Right lobe of liver (tissue), 6 donors: ENCODE results near the gene WDFY4. TPM values are rescaled to one million over a fixed set of nuclear protein-coding genes. Genes with fewer than 3 reads are reported as not detected.

ENCODE experiments used
- ATAC-seq, 4 donors: fragments of 200-7000 bp; cut with Tn5 transposase; one replicate each; pipeline ENCODE4 v1.9.1; 2020; ENCODE audit warnings: mild to moderate bottlenecking in 4 of 4, moderate library complexity in 4 of 4
- DNase-seq, 3 donors: peaks; one replicate each; pipeline ENCODE4 v3.0.0-alpha.2; 2020
- H3K27ac ChIP-seq, 3 donors: fragments of 200-600 bp; one replicate each; pipeline ENCODE4 v1.8.0; 2022
- H3K27me3 ChIP-seq, 2 donors: fragments of 200-600 bp; one replicate each; pipeline ENCODE4 v1.8.0; 2022
- H3K36me3 ChIP-seq, 4 donors: fragments of 200-600 bp; sonication (generic) in 1 of 4; one replicate each; pipeline versions ENCODE4 v1.5.1 to v1.8.0; 2017 to 2022; ENCODE audit warnings: control low read depth in 1 of 4
- H3K4me1 ChIP-seq, 4 donors: fragments of 200-600 bp; sonication (generic) in 1 of 4; one replicate each; pipeline versions ENCODE4 v1.5.1 to v1.8.0; 2017 to 2022; ENCODE audit warnings: control low read depth in 1 of 4
- H3K4me3 ChIP-seq, 3 donors: fragments of 200-600 bp; one replicate each; pipeline ENCODE4 v1.8.0; 2022
- H3K9me3 ChIP-seq, 4 donors: fragments of 200-600 bp; sonication (generic) in 1 of 4; one replicate each; pipeline versions ENCODE4 v1.5.1 to v1.8.0; 2017 to 2022; ENCODE audit warnings: control low read depth in 1 of 4
- CTCF ChIP-seq, 4 donors: fragments of 200-600 bp in 3 of 4; fragments of 450-650 bp in 1 of 4; IDR thresholded peaks; one replicate each; pipeline versions ENCODE4 v1.5.1 to v1.8.0; 2016 to 2022; ENCODE audit warnings: antibody characterized with exemption in 4 of 4, mild to moderate bottlenecking in 2 of 4
- POLR2A ChIP-seq: fragments of 450-650 bp; IDR thresholded peaks from one replicate; pipeline ENCODE4 v1.6.1; 2017; ENCODE audit warnings: antibody characterized with exemption, mild to moderate bottlenecking
- WGBS: methylation state at CpG from one replicate; pipeline ENCODE4 v1.1.6; 2018; ENCODE audit warnings: low coverage, low lambda C conversion rate; ENCODE audit not compliant: insufficient coverage; ENCODE audit errors: missing lambda C conversion rate; 5-methylcytosine and 5-hydroxymethylcytosine counted together
- intact Hi-C, 2 donors: fragments of 100-400 bp; cut with DNase I; formaldehyde crosslinking; loops; one replicate each; pipeline versions ENCODE4 v1.11.2 to v1.14.1; 2022
- total RNA-seq, 6 experiments: library from RNA; depleted of rRNA in 2 of 6; stranded (reverse); fragments of >200 nt in 2 of 6; fragmentation: NEBNext Ultra II Directional in 3 of 6; extraction: Animal tissue kit (Norgen Biotek cat#: 25700) in 3 of 6; gene quantifications; one replicate each; pipeline versions ENCODE4 v1.1.0 to v1.2.4, GENCODE V29; 2016 to 2023
- donor health status: DM: no; HTN: yes; CAD: no.
- donor health status: DM: no; HTN: no; CAD: no.
- donor health status: DM: no; HTN: no; CAD: no.
- donor health status: DM: no; HTN: yes; CAD: no.
- donor health status: DM: no; HTN: yes; CAD: no.

Gene WDFY4
- total RNA-seq, 6 experiments from 2014 or later: 1.4 to 4.1 (median 1.9) TPM

- H3K9me3 ChIP-seq: no peaks in the 10 kb centered on the region
- no peaks in the 10 kb centered on the region for H3K27me3 ChIP-seq
- intact Hi-C loops: no loop called here
- H3K4me3 ChIP-seq: no peak overlapping the region
- DNase-seq: no peak
- WGBS: no CpG with 5 or more reads among the region's 3 CpGs
- H3K4me1 ChIP-seq: no peaks in the 10 kb centered on the region
- no peak for ATAC-seq
- H3K27ac ChIP-seq: no peak overlapping the region
- no peaks in the 10 kb centered on the region for H3K36me3 ChIP-seq
- TF ChIP-seq CTCF (IDR thresholded peaks at IDR 0.05): no peak
- no peak for TF ChIP-seq POLR2A
Measured at GRCh38 chr10:48727866-48728265, 43.2 kb downstream of the WDFY4 start.

GRCh38 chr10:48729222-48729621 lies 44.5 kb downstream of the WDFY4 start:
- no peak for DNase-seq
- H3K27ac ChIP-seq: no peak overlapping the region
- intact Hi-C loops: no loop called here
- H3K36me3 ChIP-seq: no peaks in the 10 kb centered on the region
- ATAC-seq: no peak
- H3K9me3 ChIP-seq: no peaks in the 10 kb centered on the region
- no CpG with 5 or more reads among the region's 5 CpGs for WGBS
- H3K4me1 ChIP-seq: no peaks in the 10 kb centered on the region
- no peak overlapping the region for H3K4me3 ChIP-seq
- no peaks in the 10 kb centered on the region for H3K27me3 ChIP-seq
- no peak for TF ChIP-seq CTCF (IDR thresholded peaks at IDR 0.05)
- no peak for TF ChIP-seq POLR2A

- intact Hi-C loops: no loop called here
- no peaks in the 10 kb centered on the region for H3K36me3 ChIP-seq
- H3K4me3 ChIP-seq: no peak overlapping the region
- 51% methylated on average over 3 of the region's 3 CpGs for WGBS
- DNase-seq: no peak
- H3K27me3 ChIP-seq: no peaks in the 10 kb centered on the region
- ATAC-seq: no peak
- H3K4me1 ChIP-seq: no peaks in the 10 kb centered on the region
- TF ChIP-seq POLR2A (no peak), CTCF (IDR thresholded peaks at IDR 0.05) (no peak)
- no peak overlapping the region for H3K27ac ChIP-seq
- H3K9me3 ChIP-seq: no peaks in the 10 kb centered on the region
Measured at GRCh38 chr10:48729941-48730457, 45.3 kb downstream of the WDFY4 start.

- intact Hi-C loops: no loop called here
- no peaks in the 10 kb centered on the region for H3K36me3 ChIP-seq
- no peaks in the 10 kb centered on the region for H3K27me3 ChIP-seq
- no peak overlapping the region for H3K4me3 ChIP-seq
- H3K4me1 ChIP-seq: no peaks in the 10 kb centered on the region
- ATAC-seq (no peak), DNase-seq (no peak)
- TF ChIP-seq CTCF (IDR thresholded peaks at IDR 0.05) (no peak), POLR2A (no peak)
- 52% methylated on average over 3 of the region's 10 CpGs for WGBS
- H3K9me3 ChIP-seq: no peaks in the 10 kb centered on the region
- H3K27ac ChIP-seq: no peak overlapping the region
Measured at GRCh38 chr10:48731141-48731540, 46.5 kb downstream of the WDFY4 start.

- Histone ChIP-seq H3K27me3 (no peaks in the 10 kb centered on the region), H3K4me3 (no peak overlapping the region), H3K4me1 (no peaks in the 10 kb centered on the region), H3K9me3 (no peaks in the 10 kb centered on the region), H3K27ac (no peak overlapping the region), H3K36me3 (no peaks in the 10 kb centered on the region)
- no CpG with 5 or more reads among the region's 2 CpGs for WGBS
- ATAC-seq (no peak), DNase-seq (no peak)
- no peak for TF ChIP-seq POLR2A
- TF ChIP-seq CTCF (IDR thresholded peaks at IDR 0.05): no peak
- intact Hi-C loops: no loop called here
Measured at GRCh38 chr10:48731654-48732053, 47.0 kb downstream of the WDFY4 start.
